BLaER1 treated with 17β-estradiol and CSF1 and Interleukin-3, amounts not matched to agents 10 nM and 100 nM (cell line): ENCODE measurements around the gene PTPRJ.
"Not testable (repeated sequence)": the region's sequence is repeated elsewhere in the genome, so short reads cannot be mapped to it uniquely, and the experiment has no call there.

ENCODE experiments used
- H3K27ac ChIP-seq, 11 experiments: shearing (Covaris generic); formaldehyde crosslinking; 2 replicates each; pipeline ENCODE4 v1.8.1; 2022
- H3K27me3 ChIP-seq, 11 experiments: shearing (Covaris generic); formaldehyde crosslinking; 2 replicates each; pipeline ENCODE4 v1.8.1; 2022
- H3K36me3 ChIP-seq, 11 experiments: shearing (Covaris generic); formaldehyde crosslinking; 2 replicates each; pipeline ENCODE4 v1.8.1; 2022
- H3K4me1 ChIP-seq, 10 experiments: shearing (Covaris generic); formaldehyde crosslinking; 2 replicates each; pipeline ENCODE4 v1.8.1; 2022
- H3K4me2 ChIP-seq, 11 experiments: shearing (Covaris generic); formaldehyde crosslinking; 2 replicates each; pipeline ENCODE4 v1.8.1; 2022
- H3K4me3 ChIP-seq, 10 experiments: shearing (Covaris generic); formaldehyde crosslinking; 2 replicates each; pipeline ENCODE4 v1.8.1; 2022
- H3K9ac ChIP-seq, 11 experiments: shearing (Covaris generic); formaldehyde crosslinking; 2 replicates each; pipeline ENCODE4 v1.8.1; 2022
- H3K9me3 ChIP-seq, 11 experiments: shearing (Covaris generic); formaldehyde crosslinking; replicated peaks in 1 of 11; 2 replicates each; pipeline ENCODE4 v1.8.1; 2022
- H4K20me1 ChIP-seq, 11 experiments: shearing (Covaris generic); formaldehyde crosslinking; 2 replicates each; pipeline ENCODE4 v1.8.1; 2022
- Cebpa-rat ChIP-seq, 11 experiments: shearing (Covaris generic); IDR thresholded peaks; 2 replicates each; pipeline ENCODE4 v1.8.1; 2022

The PTPRJ gene

GRCh38 chr11:47980088-47980906 lies at the start of gene PTPRJ:
PTPRJ (plus strand) TSS chr11:47980559; CDS start chr11:47980913, 354 bp downstream.
- H3K4me2 ChIP-seq: peak within 1 kb of the TSS; percentile 83 to 100 (median 96)
- peak within 1 kb of the TSS; percentile 71 to 97 (median 74) for H3K27ac ChIP-seq
- peaks cover 0 to 23% (median 9%) of the 10 kb centered on the region in 11 experiments; a peak in 10 of 22 replicates for H3K36me3 ChIP-seq
- H3K4me1 ChIP-seq: peaks cover 30 to 52% (median 44%) of the 10 kb centered on the region in 10 experiments
- no peaks in the 10 kb centered on the region for H3K9me3 ChIP-seq
- peaks cover 0 to 26% (median 0%) of the 10 kb centered on the region in 11 experiments; a peak in 5 of 22 replicates for H4K20me1 ChIP-seq
- H3K27me3 ChIP-seq: peaks cover 0 to 23% (median 3%) of the 10 kb centered on the region in 11 experiments; a peak in 9 of 22 replicates
- peak within 1 kb of the TSS; percentile 77 to 99 (median 90) for H3K4me3 ChIP-seq
- H3K9ac ChIP-seq: peak within 1 kb of the TSS; percentile 79 to 99 (median 87)
- no peak for TF ChIP-seq Cebpa-rat (IDR thresholded peaks at IDR 0.05)

- no peaks in the 10 kb centered on the region for H4K20me1 ChIP-seq
- H3K4me1 ChIP-seq: peaks cover 32 to 64% (median 47%) of the 10 kb centered on the region in 10 experiments
- no peaks in the 10 kb centered on the region for H3K36me3 ChIP-seq
- no peak overlapping the region for H3K4me3 ChIP-seq
- H3K9me3 ChIP-seq: no peaks in the 10 kb centered on the region
- H3K9ac ChIP-seq: no peak overlapping the region
- H3K4me2 ChIP-seq: no peak overlapping the region
- no peak overlapping the region for H3K27ac ChIP-seq
- no peaks in the 10 kb centered on the region for H3K27me3 ChIP-seq
- TF ChIP-seq Cebpa-rat (IDR thresholded peaks at IDR 0.05): no peak
Measured at GRCh38 chr11:47932544-47932943, 47.8 kb upstream of the PTPRJ start.

GRCh38 chr11:47933797-47934196 lies 46.6 kb upstream of the PTPRJ start:
- peaks cover 28 to 64% (median 44%) of the 10 kb centered on the region in 10 experiments for H3K4me1 ChIP-seq
- H3K36me3 ChIP-seq, H3K9me3 ChIP-seq, H3K9ac ChIP-seq, H4K20me1 ChIP-seq, H3K4me3 ChIP-seq, H3K27me3 ChIP-seq: not testable (repeated sequence)
- peak overlapping the region in 3 of 11 experiments; percentile 15 to 30 (median 25); a peak in 2 of 22 replicates for H3K27ac ChIP-seq
- 0 out of 22 replicates have a peak overlapping the region, but pooled peaks of 2 of the 11 experiments have one; percentile 7 to 22 for H3K4me2 ChIP-seq

- H3K4me3 ChIP-seq: no peak overlapping the region
- H3K9ac ChIP-seq: no peak overlapping the region
- H3K27me3 ChIP-seq: no peaks in the 10 kb centered on the region
- H3K36me3 ChIP-seq: no peaks in the 10 kb centered on the region
- no peak for TF ChIP-seq Cebpa-rat (IDR thresholded peaks at IDR 0.05)
- H3K27ac ChIP-seq: peak overlapping the region in 1 of 11 experiments; percentile 44; a peak in 1 of 22 replicates
- no peaks in the 10 kb centered on the region for H3K9me3 ChIP-seq
- H3K4me1 ChIP-seq: peaks cover 17 to 73% (median 36%) of the 10 kb centered on the region in 10 experiments; a peak in 19 of 20 replicates
- H3K4me2 ChIP-seq: peak overlapping the region in 4 of 11 experiments; percentile 2 to 55 (median 36); a peak in 3 of 22 replicates
- no peaks in the 10 kb centered on the region for H4K20me1 ChIP-seq
Measured at GRCh38 chr11:47938791-47939560, 41.4 kb upstream of the PTPRJ start.

GRCh38 chr11:47940904-47941649 lies 39.3 kb upstream of the PTPRJ start:
- H3K36me3 ChIP-seq: no peaks in the 10 kb centered on the region
- peaks cover 8 to 71% (median 30%) of the 10 kb centered on the region in 10 experiments; a peak in 16 of 20 replicates for H3K4me1 ChIP-seq
- no peaks in the 10 kb centered on the region for H3K27me3 ChIP-seq
- H3K4me3 ChIP-seq: no peak overlapping the region
- no peak overlapping the region for H3K27ac ChIP-seq
- TF ChIP-seq Cebpa-rat (IDR thresholded peaks at IDR 0.05): no peak
- H3K9ac ChIP-seq: no peak overlapping the region
- no peaks in the 10 kb centered on the region for H4K20me1 ChIP-seq
- H3K9me3 ChIP-seq: no peaks in the 10 kb centered on the region
- H3K4me2 ChIP-seq: peak overlapping the region in 3 of 11 experiments; percentile 53 to 74 (median 66); a peak in 7 of 22 replicates

GRCh38 chr11:47941907-47942558 lies 38.3 kb upstream of the PTPRJ start:
- no peaks in the 10 kb centered on the region for H3K27me3 ChIP-seq
- no peaks in the 10 kb centered on the region for H3K36me3 ChIP-seq
- TF ChIP-seq Cebpa-rat (IDR thresholded peaks at IDR 0.05): no peak
- H3K4me3 ChIP-seq: no peak overlapping the region
- H4K20me1 ChIP-seq: no peaks in the 10 kb centered on the region
- no peaks in the 10 kb centered on the region for H3K9me3 ChIP-seq
- H3K4me1 ChIP-seq: peaks cover 11 to 74% (median 39%) of the 10 kb centered on the region in 10 experiments; a peak in 18 of 20 replicates
- H3K4me2 ChIP-seq: peak overlapping the region in 5 of 11 experiments; percentile 32 to 74 (median 53); a peak in 10 of 22 replicates
- H3K27ac ChIP-seq: no peak overlapping the region
- H3K9ac ChIP-seq: no peak overlapping the region

GRCh38 chr11:47943721-47944586 lies 36.4 kb upstream of the PTPRJ start:
- H3K27ac ChIP-seq: no peak overlapping the region
- no peak overlapping the region for H3K9ac ChIP-seq
- peaks cover 3 to 75% (median 42%) of the 10 kb centered on the region in 10 experiments; a peak in 19 of 20 replicates for H3K4me1 ChIP-seq
- H3K9me3 ChIP-seq: no peaks in the 10 kb centered on the region
- no peak for TF ChIP-seq Cebpa-rat (IDR thresholded peaks at IDR 0.05)
- H3K36me3 ChIP-seq: no peaks in the 10 kb centered on the region
- no peak overlapping the region for H3K4me3 ChIP-seq
- H3K27me3 ChIP-seq: no peaks in the 10 kb centered on the region
- H4K20me1 ChIP-seq: no peaks in the 10 kb centered on the region
- no peak overlapping the region for H3K4me2 ChIP-seq
